IMR-90 (cell line): ENCODE data around the gene SYN1. TPM values are rescaled to one million over a fixed set of nuclear protein-coding genes. Genes with fewer than 3 reads are reported as not detected.

Experiments used
- ATAC-seq: fragments of 200-7000 bp; cut with Tn5 transposase; 2 replicates; pipeline ENCODE4 v1.9.1; 2020; ENCODE audit warnings: low read depth, mild to moderate bottlenecking, moderate library complexity
- BruUV-seq: library from RNA; stranded (reverse); fragments of 400-500 nt; replicated peaks from 2 replicates; lab custom pipeline; 2021; lab: Mats Ljungman, UMichigan
- CTCF ChIA-PET: fragments of 300-600 bp; formaldehyde crosslinking; extraction: SDS; loops from one replicate; lab custom pipeline; 2021; ENCODE audit warnings: antibody characterized with exemption; lab: Yijun Ruan, JAX
- POLR2A ChIA-PET: fragments of 300-600 bp; sonication (Branson Sonifier 250); formaldehyde crosslinking; loops from one replicate; lab custom pipeline; 2022; ENCODE audit warnings: antibody characterized with exemption; ENCODE audit not compliant: unreplicated experiment; lab: Charles Lee
- DNase-seq: peaks from one replicate; pipeline ENCODE4 v3.0.0; 2013
- H2AFZ ChIP-seq: replicated peaks from 2 replicates; pipeline ENCODE3; 2013; ENCODE audit warnings: low read length, mild to moderate bottlenecking; ENCODE audit not compliant: poor library complexity
- H2AK5ac ChIP-seq: 2 replicates; pipeline ENCODE4 v1.6.1; 2013; ENCODE audit warnings: low read depth, low read length, inconsistent platforms
- H2AK9ac ChIP-seq: replicated peaks from 2 replicates; pipeline ENCODE3; 2013; ENCODE audit warnings: mild to moderate bottlenecking, low read depth, low read length, moderate library complexity; ENCODE audit not compliant: poor library complexity
- H2BK120ac ChIP-seq: 2 replicates; pipeline ENCODE4 v1.6.1; 2013; ENCODE audit warnings: low read depth, low read length, inconsistent platforms
- H2BK15ac ChIP-seq: 3 replicates; pipeline ENCODE4 v1.6.1; 2013; ENCODE audit warnings: low read depth, low read length, inconsistent platforms
- H2BK20ac ChIP-seq: 2 replicates; pipeline ENCODE4 v1.6.1; 2013; ENCODE audit warnings: low read depth, mild to moderate bottlenecking, inconsistent platforms, low read length, moderate library complexity
- H2BK5ac ChIP-seq: 2 replicates; pipeline ENCODE4 v1.6.1; 2013; ENCODE audit warnings: mild to moderate bottlenecking, low read depth, low read length, inconsistent platforms; ENCODE audit not compliant: poor library complexity, severe bottlenecking
- H3K14ac ChIP-seq: replicated peaks from 2 replicates; pipeline ENCODE4 v1.6.1; 2013; ENCODE audit warnings: low read depth, low read length, inconsistent platforms
- H3K18ac ChIP-seq: 2 replicates; pipeline ENCODE4 v1.6.1; 2013; ENCODE audit warnings: low read depth, low read length, control low read depth
- H3K23ac ChIP-seq: 2 replicates; pipeline ENCODE4 v1.6.1; 2013; ENCODE audit warnings: low read depth, low read length, inconsistent platforms
- H3K27ac ChIP-seq: 2 replicates; pipeline ENCODE4 v1.5.1; 2013; ENCODE audit warnings: mild to moderate bottlenecking, control low read depth, low read length; ENCODE audit not compliant: insufficient read depth
- H3K27me3 ChIP-seq: 2 replicates; pipeline ENCODE4 v1.6.1; 2013; ENCODE audit warnings: low read length; ENCODE audit not compliant: control insufficient read depth, insufficient read depth
- H3K36me3 ChIP-seq: 2 replicates; pipeline ENCODE4 v1.6.1; 2013; ENCODE audit warnings: low read length, mixed read lengths; ENCODE audit not compliant: control insufficient read depth, insufficient read depth
- H3K4ac ChIP-seq: 2 replicates; pipeline ENCODE4 v1.6.1; 2013; ENCODE audit warnings: low read depth, low read length, inconsistent platforms
- H3K4me1 ChIP-seq: 2 replicates; pipeline ENCODE4 v1.6.1; 2013; ENCODE audit warnings: low read length, mixed read lengths; ENCODE audit not compliant: control insufficient read depth, insufficient read depth
- H3K4me2 ChIP-seq: 2 replicates; pipeline ENCODE4 v1.6.1; 2013; ENCODE audit warnings: low read depth, mild to moderate bottlenecking, control low read depth, low read length, moderate library complexity
- H3K4me3 ChIP-seq: 2 replicates; pipeline ENCODE4 v1.5.1; 2013; ENCODE audit warnings: low read depth, mild to moderate bottlenecking, control low read depth, low read length, moderate library complexity; ENCODE audit not compliant: insufficient read depth
- H3K56ac ChIP-seq: 2 replicates; pipeline ENCODE4 v1.6.1; 2013; ENCODE audit warnings: low read length, inconsistent platforms; ENCODE audit not compliant: insufficient read depth; ENCODE audit errors: extremely low read depth
- H3K79me1 ChIP-seq, 2 experiments: 2 replicates each; pipeline ENCODE4 v1.6.1; 2013; ENCODE audit warnings: low read length in 2 of 2, inconsistent platforms in 1 of 2, low read depth in 1 of 2
- H3K9ac ChIP-seq: 2 replicates; pipeline ENCODE4 v1.6.1; 2013; ENCODE audit warnings: low read depth, low read length, control low read depth
- H3K9me1 ChIP-seq: 2 replicates; pipeline ENCODE4 v1.6.1; 2013; ENCODE audit warnings: low read length, inconsistent platforms; ENCODE audit not compliant: insufficient read depth
- H3K9me3 ChIP-seq: 2 replicates; pipeline ENCODE4 v1.6.1; 2013; ENCODE audit warnings: low read length; ENCODE audit not compliant: control insufficient read depth, insufficient read depth
- H4K20me1 ChIP-seq: 2 replicates; pipeline ENCODE4 v1.6.1; 2013; ENCODE audit warnings: low read length, inconsistent platforms; ENCODE audit not compliant: insufficient read depth
- H4K5ac ChIP-seq: 2 replicates; pipeline ENCODE4 v1.6.1; 2013; ENCODE audit warnings: mild to moderate bottlenecking, low read depth, low read length, control low read depth
- H4K8ac ChIP-seq, 2 experiments: 2 replicates each; pipeline ENCODE4 v1.6.1; 2013; ENCODE audit warnings: low read depth in 2 of 2, low read length in 2 of 2, control low read depth in 1 of 2, inconsistent platforms in 1 of 2
- H4K91ac ChIP-seq: 2 replicates; pipeline ENCODE4 v1.6.1; 2013; ENCODE audit warnings: low read depth, low read length, inconsistent platforms; ENCODE audit not compliant: insufficient read depth
- BHLHE40 ChIP-seq: fragments of 150-350 bp; IDR thresholded peaks from 2 replicates; pipeline ENCODE4 v1.6.1; 2016; ENCODE audit warnings: mild to moderate bottlenecking, low read depth, low read length
- CEBPB ChIP-seq: IDR thresholded peaks from 2 replicates; pipeline ENCODE4 v1.6.1; 2012; ENCODE audit warnings: low read depth, low read length, improper control_type of control experiment
- CHD1 ChIP-seq: IDR thresholded peaks from 2 replicates; pipeline ENCODE4 v1.6.1; 2012; ENCODE audit warnings: low read depth, low read length, improper control_type of control experiment
- CTCF ChIP-seq: conservative IDR thresholded peaks from 2 replicates; pipeline ENCODE4 v1.5.1; 2012; ENCODE audit warnings: mild to moderate bottlenecking, low read depth, low read length, improper control_type of control experiment
- FOS ChIP-seq: fragments of 150-350 bp; IDR thresholded peaks from 2 replicates; pipeline ENCODE4 v1.6.1; 2016; ENCODE audit warnings: low read depth, low read length
- MAFK ChIP-seq: IDR thresholded peaks from 2 replicates; pipeline ENCODE4 v1.6.1; 2012; ENCODE audit warnings: low read depth, low read length, improper control_type of control experiment
- MAZ ChIP-seq: IDR thresholded peaks from 2 replicates; pipeline ENCODE4 v1.6.1; 2012; ENCODE audit warnings: low read depth, mild to moderate bottlenecking, low read length, improper control_type of control experiment, moderate library complexity, borderline replicate concordance
- MXI1 ChIP-seq: IDR thresholded peaks from 2 replicates; pipeline ENCODE4 v1.6.1; 2012; ENCODE audit warnings: low read depth, mild to moderate bottlenecking, low read length, moderate library complexity, borderline replicate concordance
- NFE2L2 ChIP-seq: fragments of 150-350 bp; IDR thresholded peaks from 2 replicates; pipeline ENCODE4 v1.6.1; 2016; ENCODE audit warnings: low read depth, mild to moderate bottlenecking, low read length
- POLR2A ChIP-seq: IDR thresholded peaks from 2 replicates; pipeline ENCODE4 v1.6.1; 2012; ENCODE audit warnings: mild to moderate bottlenecking, low read depth, low read length
- RAD21 ChIP-seq: IDR thresholded peaks from 2 replicates; pipeline ENCODE4 v1.6.1; 2012; ENCODE audit warnings: low read length, improper control_type of control experiment
- RCOR1 ChIP-seq: IDR thresholded peaks from 2 replicates; pipeline ENCODE4 v1.6.1; 2012; ENCODE audit warnings: mild to moderate bottlenecking, low read length, improper control_type of control experiment; ENCODE audit not compliant: insufficient replicate concordance
- RFX5 ChIP-seq: IDR thresholded peaks from 2 replicates; pipeline ENCODE4 v1.8.0; 2012; ENCODE audit warnings: low read depth, mild to moderate bottlenecking, low read length, moderate library complexity
- SMC3 ChIP-seq: fragments of 150-350 bp; IDR thresholded peaks from 2 replicates; pipeline ENCODE4 v1.6.1; 2016; ENCODE audit warnings: low read depth, mild to moderate bottlenecking, antibody characterized with exemption, low read length, moderate library complexity
- USF2 ChIP-seq: fragments of 150-350 bp; IDR thresholded peaks from 2 replicates; pipeline ENCODE4 v1.6.1; 2017; ENCODE audit warnings: mild to moderate bottlenecking, antibody characterized with exemption, low read length, low read depth
- WGBS, 2 experiments: methylation state at CpG; one replicate each; pipeline versions ENCODE4 v1.1.5 to v1.1.7; 2013; ENCODE audit warnings: missing lambda C conversion rate in 2 of 2; ENCODE audit not compliant: insufficient read length in 1 of 2; ENCODE audit errors: extremely low coverage in 2 of 2; 5-methylcytosine and 5-hydroxymethylcytosine counted together
- dilution Hi-C: fragments of 300-500 bp; cut with HindIII; formaldehyde crosslinking; loops from one replicate; pipeline ENCODE4 v1.14.3; 2018; ENCODE audit warnings: low sequenced_read_pairs; ENCODE audit not compliant: unreplicated experiment
- in situ Hi-C: fragments of 300-500 bp; cut with MboI; formaldehyde crosslinking; loops from 3 replicates; pipeline ENCODE4 v1.14.3; 2019; ENCODE audit warnings: low sequenced_read_pairs, inconsistent platforms, mixed read lengths
- intact Hi-C: fragments of 100-400 bp; cut with micrococcal nuclease; formaldehyde crosslinking; loops from 2 replicates; pipeline ENCODE4 v1.10.0; 2022
- polyA plus RNA-seq, 3 experiments: library from polyadenylated mRNA; depleted of rRNA; stranded (reverse); fragments of >200 nt; gene quantifications; 2 replicates each; pipeline ENCODE4 v1.2.3, GENCODE V29; 2012; ENCODE audit warnings: low replicate concordance in 1 of 3
- total RNA-seq: library from RNA; depleted of rRNA; stranded (reverse); fragments of >200 nt; gene quantifications from 2 replicates; pipeline ENCODE4 v1.2.3, GENCODE V29; 2012
- TF ChIP-seq, protein P1 (sequence below): fragments of 150-350 bp; IDR thresholded peaks from 2 replicates; pipeline ENCODE4 v1.6.1; 2016; ENCODE audit warnings: low read depth, mild to moderate bottlenecking, low read length, moderate library complexity, borderline replicate concordance

SYN1 gene
- total and polyA plus RNA-seq, 2 of the 4 experiments (the other 2 are of a cell fraction): under 0.01 to 0.56 TPM

DNA sequence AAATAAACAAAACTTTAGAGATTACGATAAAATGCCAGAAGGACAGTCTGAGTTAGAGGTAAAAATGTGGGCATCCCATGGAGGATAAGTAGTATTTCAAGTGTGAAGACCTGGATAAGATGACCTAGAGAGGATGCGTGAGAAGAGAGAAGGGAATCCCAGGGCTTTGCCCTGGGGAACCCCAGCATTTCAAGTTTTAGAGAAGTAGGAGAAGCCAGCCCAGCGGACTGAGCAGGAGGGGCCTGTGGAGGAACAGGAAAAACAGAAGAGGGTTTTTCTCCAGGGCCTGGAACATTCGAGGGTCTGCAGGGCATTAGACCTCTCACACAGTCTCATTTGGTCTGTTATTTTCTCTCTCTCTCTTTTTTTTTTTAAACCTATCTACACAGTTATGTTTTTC lies 13.0 kb upstream of the SYN1 start:
- H4K5ac ChIP-seq: no peak overlapping the region
- POLR2A ChIA-PET: no interaction called here
- WGBS, 2 experiments: 80% methylated on average over 2 of the region's 4 CpGs; no CpG with 5 or more reads in 1 of the 2 experiments

More for the DNA sequence above, 13.0 kb upstream of the SYN1 start:
- no peak overlapping the region for H2BK5ac ChIP-seq
- H3K9me3 ChIP-seq: 0 out of 2 replicates have a peak, but pooled peaks cover 2% of the 10 kb centered on the region
- H3K4me1 ChIP-seq: no peaks in the 10 kb centered on the region
- no peak overlapping the region for H4K8ac ChIP-seq
- ATAC-seq: no peak
- no peak overlapping the region for H3K56ac ChIP-seq
- H2BK120ac ChIP-seq: no peak overlapping the region
- peaks cover 23% of the 10 kb centered on the region; the same call in 1 of the 2 replicates for H3K36me3 ChIP-seq
- no peak overlapping the region for H3K23ac ChIP-seq
- H4K20me1 ChIP-seq: no peaks in the 10 kb centered on the region; the same call in 1 of the 2 replicates
- H3K4ac ChIP-seq: no peak overlapping the region
- no peak overlapping the region for H3K18ac ChIP-seq
- H3K9me1 ChIP-seq: no peaks in the 10 kb centered on the region
- H2BK20ac ChIP-seq: no peak overlapping the region
- BruUV-seq: no TSS peak
- no peak for TF ChIP-seq CTCF
- TF ChIP-seq SMC3: no peak
- no peak for TF ChIP-seq RAD21
- no peak for TF ChIP-seq CHD1
- no peak for TF ChIP-seq CEBPB
- TF ChIP-seq USF2: no peak
- TF ChIP-seq POLR2A: no peak
- no peak for TF ChIP-seq NFE2L2
- no peak for TF ChIP-seq MAZ
- no peak for TF ChIP-seq MAFK
- TF ChIP-seq BHLHE40: no peak
- TF ChIP-seq MXI1: no peak
- TF ChIP-seq, protein P1, sequence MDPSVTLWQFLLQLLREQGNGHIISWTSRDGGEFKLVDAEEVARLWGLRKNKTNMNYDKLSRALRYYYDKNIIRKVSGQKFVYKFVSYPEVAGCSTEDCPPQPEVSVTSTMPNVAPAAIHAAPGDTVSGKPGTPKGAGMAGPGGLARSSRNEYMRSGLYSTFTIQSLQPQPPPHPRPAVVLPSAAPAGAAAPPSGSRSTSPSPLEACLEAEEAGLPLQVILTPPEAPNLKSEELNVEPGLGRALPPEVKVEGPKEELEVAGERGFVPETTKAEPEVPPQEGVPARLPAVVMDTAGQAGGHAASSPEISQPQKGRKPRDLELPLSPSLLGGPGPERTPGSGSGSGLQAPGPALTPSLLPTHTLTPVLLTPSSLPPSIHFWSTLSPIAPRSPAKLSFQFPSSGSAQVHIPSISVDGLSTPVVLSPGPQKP: no peak
- TF ChIP-seq FOS: no peak
- TF ChIP-seq RFX5: no peak
- TF ChIP-seq RCOR1: no peak
- H3K27ac ChIP-seq: no peak overlapping the region
- no peak overlapping the region for H2AK9ac ChIP-seq
- no peak overlapping the region for H3K9ac ChIP-seq
- H3K79me1 ChIP-seq: no peaks in the 10 kb centered on the region
- H3K4me2 ChIP-seq: no peak overlapping the region
- in situ Hi-C loops: loop anchor here (25.0 kb wide), 1 partner anchor 420 kb away; the partner anchor contains the start of gene CDK16
- H2AFZ ChIP-seq: no peak overlapping the region
- H2AK5ac ChIP-seq: no peak overlapping the region
- no peak overlapping the region for H3K14ac ChIP-seq
- no peak overlapping the region for H3K4me3 ChIP-seq
- CTCF ChIA-PET: no interaction called here
- no peaks in the 10 kb centered on the region for H3K27me3 ChIP-seq
- DNase-seq: no peak
- no peak overlapping the region for H4K91ac ChIP-seq
- intact Hi-C loops: no loop called here
- no peak overlapping the region for H2BK15ac ChIP-seq
- dilution Hi-C loops: no loop called here
